H1 (cell line): ENCODE data around the gene ASTN1. TPM values are rescaled to one million over a fixed set of nuclear protein-coding genes. Genes with fewer than 3 reads are reported as not detected.

Source experiments
- CTCF ChIA-PET: fragments of 300-600 bp; sonication (Branson Sonifier 250); formaldehyde crosslinking; loops from one replicate; lab custom pipeline; 2021; ENCODE audit not compliant: partially characterized antibody; lab: Charles Lee
- POLR2A ChIA-PET: fragments of 300-600 bp; sonication (Branson Sonifier 250); formaldehyde crosslinking; loops from one replicate; lab custom pipeline; 2021; ENCODE audit warnings: inconsistent platforms; ENCODE audit not compliant: partially characterized antibody; lab: Charles Lee
- DNase-seq, 2 experiments: peaks; one replicate each; pipeline versions ENCODE4 v3.0.0 to v3.0.0-alpha.2; 2010 to 2022; ENCODE audit warnings: low spot score in 2 of 2, low read depth in 1 of 2, mixed read lengths in 1 of 2
- FAIRE-seq: peaks from 2 replicates; lab custom pipeline; 2011; peaks lifted over from hg19 to GRCh38; lab: Jason Lieb, UNC
- H2AFZ ChIP-seq: 2 replicates; pipeline ENCODE4 v1.8.1; 2012; ENCODE audit warnings: low read length, inconsistent platforms
- H2AK5ac ChIP-seq: 2 replicates; pipeline ENCODE4 v1.6.1; 2013; ENCODE audit warnings: low read depth, low read length
- H2BK120ac ChIP-seq: replicated peaks from 2 replicates; pipeline ENCODE3; 2013; ENCODE audit warnings: low read depth, low read length, inconsistent platforms
- H2BK12ac ChIP-seq: 2 replicates; pipeline ENCODE4 v1.6.1; 2013; ENCODE audit warnings: low read depth, low read length
- H2BK15ac ChIP-seq: 2 replicates; pipeline ENCODE4 v1.6.1; 2013; ENCODE audit warnings: low read length
- H2BK20ac ChIP-seq: 2 replicates; pipeline ENCODE4 v1.6.1; 2013; ENCODE audit warnings: low read length
- H2BK5ac ChIP-seq: 2 replicates; pipeline ENCODE4 v1.6.1; 2013; ENCODE audit warnings: low read depth, low read length
- H3K14ac ChIP-seq: 2 replicates; pipeline ENCODE4 v1.6.1; 2013; ENCODE audit warnings: inconsistent platforms; ENCODE audit not compliant: insufficient read length
- H3K18ac ChIP-seq: 2 replicates; pipeline ENCODE4 v1.6.1; 2013; ENCODE audit warnings: low read length; ENCODE audit errors: extremely low read depth
- H3K23ac ChIP-seq: 2 replicates; pipeline ENCODE4 v1.6.1; 2013; ENCODE audit warnings: inconsistent platforms; ENCODE audit not compliant: insufficient read length
- H3K23me2 ChIP-seq: 2 replicates; pipeline ENCODE4 v1.6.1; 2013; ENCODE audit warnings: low read depth, low read length
- H3K27ac ChIP-seq: 2 replicates; pipeline ENCODE4 v1.6.1; 2011; ENCODE audit warnings: low read depth, low read length, inconsistent platforms
- H3K27me3 ChIP-seq, 4 experiments: replicated peaks in 1 of 4; 1 replicate in 1 of 4; 2 replicates in 3 of 4; pipeline versions ENCODE4 v1.6.1 to v1.8.1; 2011 to 2013; ENCODE audit warnings: low read length in 3 of 4, mild to moderate bottlenecking in 3 of 4, inconsistent platforms in 2 of 4, mixed read lengths in 2 of 4, moderate library complexity in 1 of 4; ENCODE audit not compliant: control insufficient read depth in 3 of 4, insufficient read depth in 3 of 4; ENCODE audit errors: extremely low read depth in 1 of 4
- H3K36me3 ChIP-seq, 4 experiments: 2 replicates each; pipeline versions ENCODE4 v1.6.1 to v1.8.1; 2011 to 2013; ENCODE audit warnings: mild to moderate bottlenecking in 4 of 4, low read length in 3 of 4, moderate library complexity in 2 of 4, control low read depth in 1 of 4, inconsistent platforms in 1 of 4; ENCODE audit not compliant: insufficient read depth in 4 of 4, control insufficient read depth in 2 of 4
- H3K4ac ChIP-seq: replicated peaks from 2 replicates; pipeline ENCODE3; 2013; ENCODE audit warnings: low read length, low read depth, mixed read lengths, inconsistent platforms; ENCODE audit not compliant: insufficient read length
- H3K4me1 ChIP-seq, 4 experiments: replicated peaks in 1 of 4; 1 replicate in 1 of 4; 2 replicates in 3 of 4; pipeline versions ENCODE4 v1.6.1 to v1.8.1; 2011 to 2013; ENCODE audit warnings: low read length in 3 of 4, inconsistent platforms in 2 of 4, mixed read lengths in 1 of 4; ENCODE audit not compliant: insufficient read depth in 4 of 4, control insufficient read depth in 3 of 4
- H3K4me2 ChIP-seq, 2 experiments: 2 replicates each; pipeline versions ENCODE4 v1.6.1 to v1.8.1; 2011 to 2013; ENCODE audit warnings: low read depth in 2 of 2, low read length in 2 of 2, control low read depth in 1 of 2, inconsistent platforms in 1 of 2, mild to moderate bottlenecking in 1 of 2; ENCODE audit not compliant: insufficient read depth in 1 of 2
- H3K4me3 ChIP-seq, 4 experiments: fragments of 200-600, 300-600 bp in 1 of 4; sonication (generic), shearing (Covaris generic), sonication (Bioruptor Twin) in 1 of 4; 2 replicates each; pipeline versions ENCODE4 v1.5.1 to v1.8.1; 2011 to 2016; ENCODE audit warnings: low read length in 4 of 4, low read depth in 3 of 4, control low read depth in 2 of 4, inconsistent platforms in 2 of 4, mild to moderate bottlenecking in 2 of 4, mixed read lengths in 1 of 4, moderate library complexity in 1 of 4; ENCODE audit not compliant: insufficient read depth in 2 of 4; ENCODE audit errors: extremely low read depth in 1 of 4
- H3K56ac ChIP-seq: replicated peaks from 2 replicates; pipeline ENCODE3; 2013; ENCODE audit warnings: low read depth, mild to moderate bottlenecking, mixed read lengths, low read length, inconsistent platforms; ENCODE audit not compliant: insufficient read length
- H3K79me1 ChIP-seq: 2 replicates; pipeline ENCODE4 v1.6.1; 2013; ENCODE audit warnings: low read depth, low read length, control low read depth
- H3K79me2 ChIP-seq, 2 experiments: 2 replicates each; pipeline versions ENCODE4 v1.6.1 to v1.8.1; 2012 to 2013; ENCODE audit warnings: low read length in 2 of 2, mild to moderate bottlenecking in 2 of 2, inconsistent platforms in 1 of 2; ENCODE audit not compliant: insufficient read depth in 2 of 2, control insufficient read depth in 1 of 2
- H3K9ac ChIP-seq, 4 experiments: replicated peaks in 1 of 4; 1 replicate in 1 of 4; 2 replicates in 3 of 4; pipeline versions ENCODE4 v1.6.1 to v1.8.1; 2011 to 2013; ENCODE audit warnings: low read depth in 3 of 4, low read length in 3 of 4, control low read depth in 2 of 4, mild to moderate bottlenecking in 2 of 4, moderate library complexity in 2 of 4, inconsistent platforms in 1 of 4; ENCODE audit errors: extremely low read depth in 1 of 4
- H3K9me3 ChIP-seq, 2 experiments: 2 replicates each; pipeline versions ENCODE4 v1.6.1 to v1.8.1; 2012 to 2013; ENCODE audit warnings: mild to moderate bottlenecking in 2 of 2, moderate library complexity in 2 of 2, control low read depth in 1 of 2, inconsistent platforms in 1 of 2, low read depth in 1 of 2, low read length in 1 of 2, mixed read lengths in 1 of 2; ENCODE audit not compliant: insufficient read depth in 2 of 2
- H4K20me1 ChIP-seq, 2 experiments: replicated peaks in 1 of 2; 2 replicates each; pipeline versions ENCODE3 to v1.8.1; 2011 to 2013; ENCODE audit warnings: inconsistent platforms in 2 of 2, low read length in 2 of 2, mild to moderate bottlenecking in 1 of 2; ENCODE audit not compliant: insufficient read depth in 2 of 2, control insufficient read depth in 1 of 2
- H4K5ac ChIP-seq: 2 replicates; pipeline ENCODE4 v1.6.1; 2013; ENCODE audit warnings: low read length, low read depth, mixed read lengths, inconsistent platforms; ENCODE audit not compliant: insufficient read length
- H4K8ac ChIP-seq: 2 replicates; pipeline ENCODE4 v1.8.0; 2013; ENCODE audit warnings: mild to moderate bottlenecking, moderate library complexity, low read length, inconsistent platforms; ENCODE audit not compliant: insufficient read depth; ENCODE audit errors: extremely low read depth
- H4K91ac ChIP-seq: replicated peaks from 2 replicates; pipeline ENCODE3; 2013; ENCODE audit warnings: low read length, mixed read lengths, inconsistent platforms; ENCODE audit not compliant: insufficient read length
- BRCA1 ChIP-seq: IDR thresholded peaks from 2 replicates; pipeline ENCODE4 v1.6.1; 2012; ENCODE audit warnings: low read depth, low read length, improper control_type of control experiment
- CBX5 ChIP-seq: fragments of 300-800, 300-1000 bp; sonication (generic); IDR thresholded peaks from 2 replicates; pipeline ENCODE4 v1.7.1; 2016; ENCODE audit warnings: antibody characterized with exemption, low read length, low read depth
- GABPA ChIP-seq: IDR thresholded peaks from 2 replicates; pipeline ENCODE4 v1.6.1; 2011; ENCODE audit warnings: mild to moderate bottlenecking, low read length, moderate library complexity, borderline replicate concordance; ENCODE audit not compliant: insufficient read depth
- HDAC6 ChIP-seq: IDR thresholded peaks from one replicate; pipeline ENCODE4 v1.7.1; 2012; ENCODE audit warnings: low read depth, mild to moderate bottlenecking, inconsistent platforms, low read length, moderate library complexity
- JUN ChIP-seq: IDR thresholded peaks from 2 replicates; pipeline ENCODE4 v1.6.1; 2011; ENCODE audit warnings: low read depth, mild to moderate bottlenecking, improper control_type of control experiment, low read length
- NRF1 ChIP-seq: IDR thresholded peaks from 2 replicates; pipeline ENCODE4 v1.6.1; 2011; ENCODE audit warnings: mild to moderate bottlenecking, low read depth, low read length, improper control_type of control experiment
- PHF8 ChIP-seq: fragments of 200-600 bp; sonication (generic); conservative IDR thresholded peaks from 2 replicates; pipeline ENCODE4 v1.7.1; 2012; ENCODE audit warnings: low read depth, mild to moderate bottlenecking, inconsistent platforms, low read length, moderate library complexity
- POLR2AphosphoS5 ChIP-seq: IDR thresholded peaks from 2 replicates; pipeline ENCODE4 v1.6.1; 2011; ENCODE audit warnings: low read depth, low read length
- RAD21 ChIP-seq, 2 experiments: IDR thresholded peaks in 1 of 2; conservative IDR thresholded peaks in 1 of 2; 2 replicates each; pipeline ENCODE4 v1.6.1; 2011; ENCODE audit warnings: low read depth in 2 of 2, low read length in 2 of 2, improper control_type of control experiment in 1 of 2, inconsistent platforms in 1 of 2, mild to moderate bottlenecking in 1 of 2, moderate library complexity in 1 of 2
- SIX5 ChIP-seq: IDR thresholded peaks from 2 replicates; pipeline ENCODE4 v1.6.1; 2011; ENCODE audit warnings: mild to moderate bottlenecking, low read depth, low read length
- TEAD4 ChIP-seq: IDR thresholded peaks from 2 replicates; pipeline ENCODE4 v1.6.1; 2012; ENCODE audit warnings: low read depth, low read length, inconsistent platforms, mixed read lengths
- ZNF274 ChIP-seq: IDR thresholded peaks from 2 replicates; pipeline ENCODE4 v1.7.0; 2012; ENCODE audit warnings: low read length, borderline replicate concordance; ENCODE audit errors: extremely low read depth
- WGBS, 2 experiments: shearing (Covaris generic) in 1 of 2; methylation state at CpG; one replicate each; pipeline versions ENCODE4 v1.1.6 to v1.1.7; 2013 to 2015; ENCODE audit warnings: low lambda C conversion rate in 2 of 2, mixed read lengths in 2 of 2, inconsistent platforms in 1 of 2, low coverage in 1 of 2, missing lambda C conversion rate in 1 of 2; ENCODE audit not compliant: insufficient replicate concordance in 2 of 2, insufficient coverage in 1 of 2, insufficient read length in 1 of 2; ENCODE audit errors: extremely low coverage in 1 of 2, missing lambda C conversion rate in 1 of 2; 5-methylcytosine and 5-hydroxymethylcytosine counted together
- polyA plus RNA-seq, 7 experiments: library from polyadenylated mRNA; depleted of rRNA in 3 of 7; stranded (reverse) in 5 of 7; unstranded in 2 of 7; fragments of >200 nt in 5 of 7; fragments of 200-250 nt in 2 of 7; gene quantifications; 1 replicate in 5 of 7; 2 replicates in 1 of 7; 4 replicates in 1 of 7; pipeline versions ENCODE4 v1.2.1 to v1.2.3, GENCODE V29; 2011 to 2013; ENCODE audit warnings: missing spikeins in 2 of 7, mixed read lengths in 2 of 7
- total RNA-seq: library from RNA; stranded (reverse); fragmentation: NEBNext Ultra II Directional; extraction: Animal tissue kit (Norgen Biotek cat#: 25700); gene quantifications from 2 replicates; pipeline ENCODE4 v1.2.1, GENCODE V29; 2021
- TF ChIP-seq, protein P1 (sequence below): IDR thresholded peaks from 2 replicates; pipeline ENCODE4 v1.6.1; 2012; ENCODE audit warnings: inconsistent platforms

Gene ASTN1
- total and polyA plus RNA-seq, 2 of the 8 experiments (the other 6 are each of a cell fraction or from before 2014, with no cell fraction given) = 2.9 to 4.1 TPM

DNA sequence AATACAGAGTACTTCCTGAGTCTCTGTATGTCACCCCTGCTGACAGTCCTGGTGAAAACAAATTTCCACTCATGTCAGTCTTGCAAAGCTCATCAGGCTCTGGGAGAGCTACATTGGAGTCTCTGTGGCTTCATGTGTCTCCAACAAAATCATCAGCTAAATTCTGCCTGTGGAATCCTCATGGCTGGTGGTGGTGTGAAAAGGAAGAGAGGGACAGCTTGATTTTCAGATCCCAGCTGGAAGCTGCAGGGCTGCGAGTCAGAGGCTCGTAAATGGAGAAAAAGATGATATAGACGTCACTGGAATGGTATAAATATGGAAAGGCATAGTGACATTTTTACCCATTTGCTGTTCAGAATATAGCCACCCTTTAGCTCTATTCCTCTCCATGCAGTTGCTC lies 150.2 kb downstream of the ASTN1 start:
- Histone ChIP-seq H3K18ac (no peak overlapping the region), H4K5ac (no peak overlapping the region), H2AFZ (no peak overlapping the region), H2BK120ac (no peak overlapping the region), H3K36me3 (no peaks in the 10 kb centered on the region), H3K27ac (no peak overlapping the region), H3K14ac (no peak overlapping the region), H2BK15ac (no peak overlapping the region), H3K4ac (no peak overlapping the region), H3K4me1 (no peaks in the 10 kb centered on the region), H3K23ac (no peak overlapping the region), H3K9me3 (no peaks in the 10 kb centered on the region), H3K9ac (no peak overlapping the region), H2BK12ac (no peak overlapping the region), H3K27me3 (no peaks in the 10 kb centered on the region), H3K56ac (no peak overlapping the region), H3K4me2 (no peak overlapping the region), H2BK20ac (no peak overlapping the region), H3K4me3 (no peak overlapping the region), H2AK5ac (no peak overlapping the region), H3K79me2 (no peaks in the 10 kb centered on the region), H4K91ac (no peak overlapping the region), H4K20me1 (peaks cover 0 to 3% of the 10 kb centered on the region in 2 experiments), H2BK5ac (no peak overlapping the region), H4K8ac (no peak overlapping the region), H3K23me2 (peaks cover 3% of the 10 kb centered on the region; the same call in 1 of the 2 replicates), H3K79me1 (no peaks in the 10 kb centered on the region)
- CTCF ChIA-PET = interaction anchor here (0.6 to 0.8 kb wide), 2 partner anchors 61 to 1738 kb away, joined by 3 to 4 read pairs; no protein-coding TSS in a partner anchor
- no peak for DNase-seq
- POLR2A ChIA-PET = no interaction called here
- WGBS, 2 experiments = 93% methylated on average over 3 of the region's 3 CpGs; no CpG with 5 or more reads in 1 of the 2 experiments
- FAIRE-seq = no peak
- no peak for TF ChIP-seq ZNF274
- no peak for TF ChIP-seq BRCA1
- TF ChIP-seq POLR2AphosphoS5 = no peak
- no peak for TF ChIP-seq TEAD4
- TF ChIP-seq GABPA = no peak
- no peak for TF ChIP-seq PHF8
- TF ChIP-seq CBX5 = no peak
- no peak for TF ChIP-seq RAD21 (IDR thresholded peaks at IDR 0.05 in 1 of 2, conservative IDR thresholded peaks at IDR 0.05 in 1 of 2; ENCODE audit: low read depth in 2 of 2, low read length in 2 of 2)
- TF ChIP-seq NRF1 = no peak
- no peak for TF ChIP-seq HDAC6
- TF ChIP-seq JUN = no peak
- TF ChIP-seq, protein P1, sequence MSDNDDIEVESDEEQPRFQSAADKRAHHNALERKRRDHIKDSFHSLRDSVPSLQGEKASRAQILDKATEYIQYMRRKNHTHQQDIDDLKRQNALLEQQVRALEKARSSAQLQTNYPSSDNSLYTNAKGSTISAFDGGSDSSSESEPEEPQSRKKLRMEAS = no peak
- no peak for TF ChIP-seq SIX5
